Neural progenitor cell (in vitro differentiated cells): Measurements from ENCODE around the gene SCMH1.

Experiments
- EZH2 ChIP-seq: fragments of 200-600 bp; sonication (generic); IDR thresholded peaks from 2 replicates; pipeline ENCODE4 v1.6.1; 2017; ENCODE audit warnings: antibody characterized with exemption, mild to moderate bottlenecking, moderate library complexity
- EZH2phosphoT487 ChIP-seq: fragments of 200-600 bp; sonication (generic); IDR thresholded peaks from 2 replicates; pipeline ENCODE4 v1.6.1; 2017; ENCODE audit warnings: antibody characterized with exemption
- TF ChIP-seq, protein P1 (sequence below): fragments of 200-600 bp; sonication (generic); IDR thresholded peaks from 2 replicates; pipeline ENCODE4 v1.5.1; 2017; ENCODE audit warnings: antibody characterized with exemption, mild to moderate bottlenecking

DNA sequence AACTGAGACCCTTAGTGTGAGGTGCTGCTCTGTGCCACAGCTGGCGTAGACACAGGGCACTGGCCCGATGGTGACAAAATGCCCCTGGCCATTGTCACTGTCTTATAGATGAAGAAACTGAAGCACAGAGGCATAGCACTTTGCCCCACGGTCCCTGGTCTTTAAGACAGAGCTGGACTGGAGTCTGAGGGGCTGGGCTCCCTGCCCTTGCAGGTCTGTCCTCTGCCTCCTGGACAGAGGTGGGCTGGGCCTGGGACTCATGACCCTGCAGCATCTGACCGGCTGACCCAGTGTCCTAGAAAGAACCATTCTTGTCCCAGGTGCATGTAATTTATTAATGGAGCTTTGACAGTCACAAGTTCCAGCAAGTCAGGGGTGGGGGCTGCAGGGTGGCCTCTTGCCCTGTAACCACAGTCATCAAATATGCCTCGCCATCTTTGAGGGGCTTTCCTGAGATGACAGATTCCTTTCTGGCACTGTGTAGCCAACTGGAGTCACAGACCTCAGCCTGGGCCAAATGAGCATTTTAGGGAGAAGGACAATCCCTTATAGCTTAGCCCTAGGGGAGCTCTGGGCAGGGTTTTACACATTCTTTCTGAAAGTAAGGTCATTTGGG lies 226.7 kb downstream of the SCMH1 start:
- TF ChIP-seq, protein P1, sequence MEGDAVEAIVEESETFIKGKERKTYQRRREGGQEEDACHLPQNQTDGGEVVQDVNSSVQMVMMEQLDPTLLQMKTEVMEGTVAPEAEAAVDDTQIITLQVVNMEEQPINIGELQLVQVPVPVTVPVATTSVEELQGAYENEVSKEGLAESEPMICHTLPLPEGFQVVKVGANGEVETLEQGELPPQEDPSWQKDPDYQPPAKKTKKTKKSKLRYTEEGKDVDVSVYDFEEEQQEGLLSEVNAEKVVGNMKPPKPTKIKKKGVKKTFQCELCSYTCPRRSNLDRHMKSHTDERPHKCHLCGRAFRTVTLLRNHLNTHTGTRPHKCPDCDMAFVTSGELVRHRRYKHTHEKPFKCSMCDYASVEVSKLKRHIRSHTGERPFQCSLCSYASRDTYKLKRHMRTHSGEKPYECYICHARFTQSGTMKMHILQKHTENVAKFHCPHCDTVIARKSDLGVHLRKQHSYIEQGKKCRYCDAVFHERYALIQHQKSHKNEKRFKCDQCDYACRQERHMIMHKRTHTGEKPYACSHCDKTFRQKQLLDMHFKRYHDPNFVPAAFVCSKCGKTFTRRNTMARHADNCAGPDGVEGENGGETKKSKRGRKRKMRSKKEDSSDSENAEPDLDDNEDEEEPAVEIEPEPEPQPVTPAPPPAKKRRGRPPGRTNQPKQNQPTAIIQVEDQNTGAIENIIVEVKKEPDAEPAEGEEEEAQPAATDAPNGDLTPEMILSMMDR: no peak
- TF ChIP-seq EZH2 (no peak), EZH2phosphoT487 (no peak)
